DMS 273 (cell line): Measurements from ENCODE around the gene PDIA4.

Experiments
- DNase-seq: peaks from one replicate; lab custom pipeline; 2025; ENCODE audit not compliant: unreplicated experiment; lab: John Stamatoyannopoulos, UW

PDIA4 gene

GRCh38 chr7:149004405-149005370 is 23.6 kb downstream of the PDIA4 start:
- no peak for DNase-seq

- DNase-seq: no peak
Measured at GRCh38 chr7:149003560-149004305, 24.6 kb downstream of the PDIA4 start.

DNA sequence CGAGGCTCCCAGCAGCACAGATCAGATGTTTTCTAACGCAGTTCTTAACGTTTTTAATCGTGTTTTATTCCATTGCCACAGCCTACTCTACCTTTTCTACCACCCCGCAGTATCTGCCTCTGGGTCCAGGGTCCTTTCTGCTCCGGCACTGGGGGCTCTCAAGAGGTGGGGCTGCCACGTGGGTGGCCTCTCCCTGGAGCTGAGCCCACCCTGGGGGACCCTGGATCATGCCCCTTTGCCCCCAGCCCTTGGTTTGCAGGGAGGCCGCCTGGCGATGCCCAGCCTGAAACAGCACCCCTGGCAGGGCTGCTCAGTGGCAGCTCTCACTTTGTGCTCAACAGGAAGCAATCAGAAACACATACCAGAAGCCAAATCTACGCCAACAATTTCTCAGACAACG is 25.3 kb downstream of the PDIA4 start:
- no peak for DNase-seq

- no peak for DNase-seq
Measured at GRCh38 chr7:149002604-149003003, 25.7 kb downstream of the PDIA4 start.

DNA sequence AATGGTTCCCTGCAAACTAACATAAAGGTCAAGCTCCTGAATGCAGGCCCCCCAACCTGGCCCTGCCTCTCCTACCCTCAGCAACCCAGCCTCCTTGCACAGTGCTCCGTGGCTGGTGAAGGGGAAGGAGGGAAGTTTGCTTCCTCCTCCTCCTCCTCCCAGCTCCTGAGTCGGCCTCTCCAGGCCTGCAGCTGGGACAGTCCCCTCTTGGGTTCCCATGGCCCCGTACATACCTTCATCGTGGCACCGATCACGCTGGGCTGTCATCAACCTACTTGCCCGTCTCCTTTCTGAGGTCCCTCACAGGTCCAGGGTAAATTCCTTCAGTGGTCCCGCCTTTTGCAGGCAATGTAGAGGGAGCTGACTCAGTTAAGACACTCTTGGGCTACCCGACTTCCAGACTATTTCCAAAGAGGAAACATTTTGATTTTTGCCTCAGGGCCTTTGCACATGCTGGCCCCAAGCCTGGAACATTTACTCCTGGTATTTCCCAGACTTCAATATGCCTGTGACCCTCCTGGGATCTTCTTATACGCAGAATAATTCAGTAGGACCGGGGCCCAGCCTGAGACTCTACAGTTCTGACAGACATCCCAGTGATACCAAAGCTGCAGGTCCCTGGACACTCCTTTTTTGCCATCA is 26.8 kb downstream of the PDIA4 start:
- no peak for DNase-seq

GRCh38 chr7:149000961-149001360 is 27.3 kb downstream of the PDIA4 start:
- DNase-seq: no peak

DNA sequence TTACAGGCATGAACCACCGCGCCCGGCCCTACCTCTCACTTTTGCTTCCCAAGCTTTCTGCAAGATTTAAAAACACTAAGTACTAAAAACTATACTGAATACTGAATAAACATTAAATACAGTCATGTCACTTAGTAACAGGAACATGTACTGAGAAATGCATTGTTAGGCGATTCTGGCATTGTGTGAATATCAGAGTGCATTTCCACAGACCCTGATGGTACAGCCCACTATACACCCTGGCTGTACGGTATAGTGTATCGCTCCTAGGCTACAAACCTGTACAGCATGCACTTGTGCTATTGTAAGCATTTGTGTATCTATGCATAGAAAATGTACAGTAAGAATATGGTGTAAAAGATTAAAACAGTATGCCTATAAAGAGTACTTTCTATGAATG is 29.1 kb downstream of the PDIA4 start:
- DNase-seq: no peak

- no peak for DNase-seq
Measured at GRCh38 chr7:148997497-148997896, 30.8 kb downstream of the PDIA4 start.

DNA sequence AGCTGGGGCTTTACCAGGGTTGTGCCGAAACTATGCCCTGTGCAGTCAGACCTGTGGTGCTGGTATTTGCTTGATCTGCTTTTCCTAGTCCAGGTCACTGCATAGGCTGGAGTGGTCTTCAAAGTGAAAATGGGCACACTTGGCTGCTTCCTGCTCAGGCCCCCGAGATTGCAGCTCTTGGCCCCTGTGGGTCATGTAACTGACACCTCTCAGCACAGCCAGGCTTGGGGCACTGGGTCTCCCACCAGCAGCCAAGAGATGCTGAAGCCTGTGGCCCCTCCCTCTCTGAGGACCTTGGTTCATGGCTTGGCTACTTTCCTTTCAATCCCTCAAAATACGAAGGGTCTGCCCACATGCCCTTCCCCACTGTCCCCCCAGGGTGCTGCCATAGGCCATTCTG is 33.7 kb downstream of the PDIA4 start:
- no peak for DNase-seq

GRCh38 chr7:148993193-148993592 is 35.1 kb downstream of the PDIA4 start:
- DNase-seq: no peak

DNA sequence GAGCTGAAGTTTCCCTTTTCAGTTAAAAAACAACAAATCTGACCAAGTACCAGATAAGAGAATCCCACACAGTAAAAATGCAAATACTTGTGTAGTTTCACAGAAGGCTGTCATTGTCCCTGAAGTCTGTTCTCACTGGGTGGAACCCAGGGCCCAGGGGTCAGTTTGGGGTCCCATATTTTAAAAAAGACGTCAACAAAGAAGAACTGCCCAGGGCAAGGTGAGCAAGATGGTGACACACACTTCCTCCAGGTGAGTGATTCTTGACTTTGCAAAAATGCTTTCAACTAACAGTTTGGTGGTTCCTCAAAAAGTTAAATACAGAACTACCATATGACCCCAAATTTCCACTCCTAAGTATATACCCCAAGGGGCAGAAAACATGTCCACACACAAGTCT is 36.8 kb downstream of the PDIA4 start:
- no peak for DNase-seq

GRCh38 chr7:148987751-148988512 is 40.4 kb downstream of the PDIA4 start:
- peak; percentile 81 for DNase-seq

GRCh38 chr7:148987010-148987750 is 41.1 kb downstream of the PDIA4 start:
- DNase-seq: peak; percentile 99

GRCh38 chr7:148986742-148987009 is 41.6 kb downstream of the PDIA4 start:
- DNase-seq: no peak

DNA sequence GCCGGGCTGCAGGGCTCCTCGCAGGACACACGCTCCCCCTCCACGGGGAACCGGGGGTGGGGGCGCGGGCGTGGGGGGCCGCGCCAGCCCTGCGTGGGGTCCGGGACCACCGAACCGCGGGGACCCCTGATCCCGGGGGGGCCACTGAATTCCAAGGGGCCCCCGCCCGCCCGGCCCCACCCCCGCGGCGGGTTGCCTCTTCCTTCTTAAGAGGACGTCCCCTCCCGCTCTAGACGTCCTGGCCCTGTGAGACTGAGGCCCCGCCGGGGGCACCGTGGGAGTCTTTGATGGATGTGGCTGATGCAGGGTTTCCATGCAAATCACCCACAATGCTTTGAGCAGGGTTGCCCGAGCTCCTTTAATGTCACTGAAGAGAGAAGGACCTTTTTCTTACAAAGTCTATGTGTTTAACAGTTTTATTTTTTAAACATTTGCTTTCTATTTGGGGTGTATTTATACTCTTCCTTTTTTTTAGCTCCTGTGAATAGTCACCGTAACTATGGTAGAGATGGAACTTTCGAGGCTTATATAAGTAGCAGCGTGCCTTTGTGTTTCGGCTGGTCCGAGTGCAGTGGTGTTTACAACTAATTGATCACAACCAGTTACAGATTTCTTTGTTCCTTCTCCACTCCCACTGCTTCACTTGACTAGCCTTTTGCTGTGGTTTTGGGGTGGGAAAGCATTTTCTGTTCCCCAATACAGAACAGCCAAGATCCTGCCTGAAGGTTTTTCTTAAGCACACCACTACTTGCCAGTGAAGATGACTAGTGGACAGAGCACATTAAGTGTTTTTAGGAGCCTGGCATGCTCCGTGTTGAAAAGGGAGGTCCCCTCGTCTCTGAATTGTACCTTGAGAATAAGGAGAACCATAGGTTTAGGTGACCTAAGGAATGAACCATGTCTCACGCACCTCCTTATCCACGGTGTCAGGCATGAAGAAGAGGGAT is 44.8 kb downstream of the PDIA4 start:
- peak; percentile 99 for DNase-seq

DNA sequence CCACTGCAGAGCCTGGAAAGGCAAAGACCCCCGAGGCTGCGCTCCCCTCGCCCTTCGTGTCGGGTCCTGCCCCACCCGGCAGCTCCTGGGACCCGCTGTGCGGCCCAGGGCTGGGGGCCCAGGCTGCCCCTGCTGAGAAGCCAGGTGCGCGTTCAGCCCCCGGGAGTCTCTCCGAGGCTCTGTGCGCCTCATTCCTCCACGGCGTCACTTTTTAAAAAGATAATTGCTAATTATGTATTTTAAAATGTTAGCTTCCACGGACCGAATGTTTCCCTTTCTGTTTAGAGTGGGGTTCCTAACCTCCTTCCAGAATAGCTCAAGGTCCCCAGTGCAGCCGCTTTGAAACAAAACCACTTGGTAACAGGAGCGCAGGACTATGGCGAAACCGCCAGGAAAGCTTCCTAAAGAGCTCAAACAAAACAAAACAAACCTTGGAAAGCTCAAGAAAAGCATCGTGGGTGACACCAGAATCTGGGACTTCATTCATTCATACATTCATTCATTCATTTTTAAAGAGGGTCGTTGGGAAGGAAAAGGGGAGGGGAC is 45.6 kb downstream of the PDIA4 start:
- peak; percentile 84 for DNase-seq

- no peak for DNase-seq
Measured at GRCh38 chr7:148979827-148980226, 48.5 kb downstream of the PDIA4 start.

- DNase-seq: peak; percentile 50
Measured at GRCh38 chr7:148979072-148979471, 49.2 kb downstream of the PDIA4 start.

DNA sequence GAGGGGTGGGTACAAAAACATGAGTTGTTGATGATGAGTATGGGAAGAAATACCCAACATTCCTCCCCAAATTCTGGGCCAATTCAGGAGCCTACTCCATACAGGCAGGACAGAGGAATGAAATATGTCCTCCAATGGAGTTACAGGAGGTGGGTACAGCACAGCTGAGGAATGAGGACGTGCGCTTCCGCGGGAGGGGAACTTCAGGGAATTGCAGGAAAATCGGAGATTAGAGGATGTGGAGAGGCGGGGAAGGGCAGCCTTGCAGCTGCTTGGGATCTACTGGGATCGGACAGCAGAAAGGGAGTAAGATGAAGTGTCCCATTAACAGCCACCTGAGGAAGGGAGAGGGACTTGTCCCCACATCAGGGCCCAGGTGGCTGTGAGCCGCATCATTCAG is 50.2 kb downstream of the PDIA4 start:
- DNase-seq: no peak
